Mesenchymal stem cell (in vitro differentiated cells and primary cell): ENCODE results near the gene TRAK2.

ENCODE experiments used
- DNase-seq: peaks from one replicate; pipeline ENCODE4 v3.0.0-alpha.2; 2013
- H2AFZ ChIP-seq: one replicate; pipeline ENCODE4 v1.6.1; 2013; ENCODE audit warnings: low read depth, mild to moderate bottlenecking, control low read depth, inconsistent platforms, low read length, moderate library complexity
- H2AK5ac ChIP-seq: 2 replicates; pipeline ENCODE4 v1.6.1; 2013; ENCODE audit warnings: low read length, moderate library complexity, mild to moderate bottlenecking, inconsistent platforms; ENCODE audit not compliant: severe bottlenecking
- H2BK120ac ChIP-seq: one replicate; pipeline ENCODE4 v1.6.1; 2013; ENCODE audit warnings: low read depth, mild to moderate bottlenecking, inconsistent platforms, low read length, moderate library complexity
- H2BK12ac ChIP-seq, 2 experiments: one replicate each; pipeline ENCODE4 v1.6.1; 2013; ENCODE audit warnings: inconsistent platforms in 2 of 2, low read length in 2 of 2, mild to moderate bottlenecking in 2 of 2, moderate library complexity in 2 of 2, control low read depth in 1 of 2
- H2BK15ac ChIP-seq: one replicate; pipeline ENCODE4 v1.6.1; 2013; ENCODE audit warnings: mild to moderate bottlenecking, low read depth, inconsistent platforms; ENCODE audit not compliant: poor library complexity, severe bottlenecking
- H2BK5ac ChIP-seq: 2 replicates; pipeline ENCODE4 v1.6.1; 2013; ENCODE audit warnings: low read depth, mild to moderate bottlenecking, low read length, control low read depth, inconsistent platforms; ENCODE audit not compliant: poor library complexity, severe bottlenecking
- H3K14ac ChIP-seq, 2 experiments: one replicate each; pipeline ENCODE4 v1.6.1; 2013; ENCODE audit warnings: inconsistent platforms in 2 of 2, low read length in 2 of 2, control low read depth in 1 of 2, mild to moderate bottlenecking in 1 of 2, moderate library complexity in 1 of 2
- H3K18ac ChIP-seq, 2 experiments: one replicate each; pipeline ENCODE4 v1.6.1; 2013; ENCODE audit warnings: inconsistent platforms in 2 of 2, low read length in 2 of 2, control low read depth in 1 of 2, low read depth in 1 of 2, mild to moderate bottlenecking in 1 of 2
- H3K23ac ChIP-seq, 2 experiments: one replicate each; pipeline ENCODE4 v1.6.1; 2013; ENCODE audit warnings: inconsistent platforms in 2 of 2, low read length in 2 of 2, mild to moderate bottlenecking in 2 of 2, moderate library complexity in 2 of 2, control low read depth in 1 of 2
- H3K27ac ChIP-seq: 2 replicates; pipeline ENCODE4 v1.5.1; 2013; ENCODE audit warnings: mild to moderate bottlenecking, moderate library complexity, low read length, control low read depth, inconsistent platforms; ENCODE audit not compliant: poor library complexity, severe bottlenecking
- H3K27me3 ChIP-seq, 2 experiments: 2 replicates each; pipeline versions ENCODE4 v1.6.1 to v1.7.0; 2013; ENCODE audit warnings: low read length in 2 of 2, mild to moderate bottlenecking in 2 of 2, moderate library complexity in 2 of 2, control low read depth in 1 of 2, inconsistent platforms in 1 of 2; ENCODE audit not compliant: control insufficient read depth in 1 of 2, insufficient read depth in 1 of 2
- H3K36me3 ChIP-seq, 2 experiments: 2 replicates each; pipeline versions ENCODE4 v1.6.1 to v1.7.0; 2013; ENCODE audit warnings: low read length in 2 of 2, control low read depth in 1 of 2, inconsistent platforms in 1 of 2, low read depth in 1 of 2, mild to moderate bottlenecking in 1 of 2; ENCODE audit not compliant: insufficient read depth in 2 of 2, control insufficient read depth in 1 of 2
- H3K4ac ChIP-seq, 2 experiments: one replicate each; pipeline ENCODE4 v1.6.1; 2013; ENCODE audit warnings: inconsistent platforms in 2 of 2, low read length in 2 of 2, mild to moderate bottlenecking in 2 of 2, moderate library complexity in 2 of 2, control low read depth in 1 of 2, low read depth in 1 of 2
- H3K4me1 ChIP-seq: 2 replicates; pipeline ENCODE4 v1.6.1; 2013; ENCODE audit warnings: low read depth, low read length, control low read depth; ENCODE audit not compliant: control insufficient read depth, insufficient read depth
- H3K4me2 ChIP-seq: 2 replicates; pipeline ENCODE4 v1.6.1; 2013; ENCODE audit warnings: low read length, mild to moderate bottlenecking, inconsistent platforms; ENCODE audit not compliant: poor library complexity, severe bottlenecking
- H3K4me3 ChIP-seq, 2 experiments: 2 replicates each; pipeline versions ENCODE4 v1.5.1 to v1.7.0; 2013; ENCODE audit warnings: low read length in 2 of 2, mild to moderate bottlenecking in 2 of 2, control low read depth in 1 of 2, low read depth in 1 of 2; ENCODE audit not compliant: insufficient read depth in 1 of 2
- H3K79me1 ChIP-seq: replicated peaks from 2 replicates; pipeline ENCODE4 v1.6.1; 2013; ENCODE audit warnings: mild to moderate bottlenecking, control low read depth, low read length, inconsistent platforms; ENCODE audit not compliant: poor library complexity, severe bottlenecking
- H3K9ac ChIP-seq: 2 replicates; pipeline ENCODE4 v1.7.0; 2013; ENCODE audit warnings: mild to moderate bottlenecking, low read length, moderate library complexity
- H3K9me3 ChIP-seq: 2 replicates; pipeline ENCODE4 v1.7.0; 2013; ENCODE audit warnings: mild to moderate bottlenecking, low read length; ENCODE audit not compliant: control insufficient read depth
- H4K8ac ChIP-seq: one replicate; pipeline ENCODE4 v1.6.1; 2013; ENCODE audit warnings: inconsistent platforms, mild to moderate bottlenecking, low read length, moderate library complexity
- H4K91ac ChIP-seq: one replicate; pipeline ENCODE4 v1.6.1; 2013; ENCODE audit warnings: mild to moderate bottlenecking, low read length, inconsistent platforms
- WGBS: methylation state at CpG from one replicate; pipeline ENCODE4 v1.1.7; 2013; ENCODE audit warnings: mixed read lengths; 5-methylcytosine and 5-hydroxymethylcytosine counted together

Gene TRAK2

DNA sequence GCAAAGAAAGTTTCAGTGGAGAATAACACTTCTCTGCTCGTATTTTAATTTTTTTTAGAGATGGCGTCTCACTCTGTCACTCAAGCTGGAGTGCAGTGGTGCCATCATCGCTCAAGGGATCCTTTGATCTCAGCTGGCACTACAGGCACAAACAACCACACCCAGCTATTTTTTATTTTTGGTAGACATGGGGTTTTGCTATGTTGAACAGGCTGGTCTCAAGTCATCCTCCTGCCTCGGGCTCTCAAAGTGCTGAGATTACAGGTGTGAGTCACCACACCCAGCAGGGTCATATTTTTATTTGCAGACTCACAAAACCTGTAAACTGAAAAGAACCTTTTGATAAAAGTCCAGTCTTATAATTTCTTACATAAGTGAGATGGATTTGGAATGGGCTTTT is 2.6 kb downstream of the TRAK2 start:
- Histone ChIP-seq H3K79me1 (peaks cover 24% of the 10 kb centered on the region), H3K9ac (no peak overlapping the region), H3K23ac (no peak overlapping the region), H3K18ac (no peak overlapping the region), H3K27me3 (no peaks in the 10 kb centered on the region), H2AK5ac (no peak overlapping the region), H3K4me2 (no peak overlapping the region), H3K4me3 (no peak overlapping the region), H2AFZ (no peak overlapping the region), H3K36me3 (peaks cover 0 to 26% of the 10 kb centered on the region in 2 experiments), H2BK5ac (no peak overlapping the region), H2BK15ac (no peak overlapping the region), H3K4ac (no peak overlapping the region), H3K27ac (no peak overlapping the region), H3K14ac (no peak overlapping the region), H2BK120ac (no peak overlapping the region), H3K9me3 (no peaks in the 10 kb centered on the region), H3K4me1 (peaks cover 3% of the 10 kb centered on the region), H2BK12ac (no peak overlapping the region), H4K8ac (no peak overlapping the region), H4K91ac (no peak overlapping the region)
- DNase-seq = no peak
- WGBS = 100% methylated on average over 3 of the region's 4 CpGs

DNA sequence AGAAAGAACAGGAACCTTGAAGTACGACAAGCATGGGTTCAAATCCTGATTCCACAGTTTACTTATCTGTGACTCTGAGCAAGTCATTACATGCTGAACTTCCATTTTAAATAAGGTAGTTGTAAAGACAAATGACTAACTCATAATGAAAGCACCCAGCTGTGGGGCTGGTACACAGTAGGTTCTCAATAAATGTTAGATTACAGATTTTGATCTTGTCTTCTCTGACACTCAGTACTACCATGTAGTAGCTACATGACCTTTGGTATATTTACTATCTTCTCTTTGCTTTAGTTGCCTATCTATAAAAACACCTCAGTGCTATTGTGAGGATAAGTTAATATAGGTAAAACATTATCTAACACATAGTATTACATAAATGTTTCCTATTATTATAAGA is 3.2 kb downstream of the TRAK2 start:
- no peak overlapping the region for H4K8ac ChIP-seq
- H3K23ac ChIP-seq = no peak overlapping the region
- H3K4me2 ChIP-seq = no peak overlapping the region
- H2BK5ac ChIP-seq = no peak overlapping the region
- H4K91ac ChIP-seq = no peak overlapping the region
- H3K18ac ChIP-seq = no peak overlapping the region
- WGBS = no CpG with 5 or more reads among the region's 1 CpG
- no peak overlapping the region for H3K27ac ChIP-seq
- peaks cover 1% of the 10 kb centered on the region for H3K4me1 ChIP-seq
- no peaks in the 10 kb centered on the region for H3K27me3 ChIP-seq
- H3K9me3 ChIP-seq = no peaks in the 10 kb centered on the region
- no peak overlapping the region for H3K4me3 ChIP-seq
- H2BK12ac ChIP-seq = no peak overlapping the region
- H3K4ac ChIP-seq = no peak overlapping the region
- no peak overlapping the region for H2AFZ ChIP-seq
- no peak for DNase-seq
- H3K9ac ChIP-seq = no peak overlapping the region
- H3K14ac ChIP-seq = no peak overlapping the region
- no peak overlapping the region for H2AK5ac ChIP-seq
- H3K36me3 ChIP-seq = peaks cover 0 to 26% of the 10 kb centered on the region in 2 experiments
- no peak overlapping the region for H2BK15ac ChIP-seq
- H3K79me1 ChIP-seq = peaks cover 27% of the 10 kb centered on the region
- H2BK120ac ChIP-seq = no peak overlapping the region

DNA sequence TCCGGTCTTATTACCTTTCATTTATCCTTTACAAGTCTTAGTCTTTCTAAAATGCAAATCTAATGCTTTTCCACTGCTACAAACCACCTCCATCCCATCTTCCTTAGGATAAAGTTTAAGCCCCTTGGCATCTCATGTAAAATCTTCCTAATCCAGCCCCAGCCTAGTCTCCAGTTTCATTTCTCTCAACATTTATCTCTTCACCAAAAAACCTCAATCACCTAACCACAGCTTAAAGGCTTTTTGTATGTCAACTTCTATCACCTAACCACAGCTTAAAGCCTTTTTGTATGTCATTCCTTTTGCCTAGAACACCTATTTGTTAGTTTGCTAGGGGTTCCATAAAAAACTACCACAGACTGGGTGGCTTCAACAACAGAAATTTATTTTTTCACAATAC is 4.2 kb downstream of the TRAK2 start:
- no peak overlapping the region for H3K4ac ChIP-seq
- H2BK5ac ChIP-seq = no peak overlapping the region
- no peak overlapping the region for H3K27ac ChIP-seq
- peaks cover 31% of the 10 kb centered on the region for H3K79me1 ChIP-seq
- peaks cover 1% of the 10 kb centered on the region for H3K4me1 ChIP-seq
- 94% methylated on average over 1 of the region's 1 CpG for WGBS
- no peak overlapping the region for H3K9ac ChIP-seq
- H2BK12ac ChIP-seq = no peak overlapping the region
- no peak overlapping the region for H4K91ac ChIP-seq
- no peaks in the 10 kb centered on the region for H3K9me3 ChIP-seq
- H3K4me3 ChIP-seq = no peak overlapping the region
- no peak overlapping the region for H3K14ac ChIP-seq
- no peak overlapping the region for H2BK120ac ChIP-seq
- no peak overlapping the region for H2BK15ac ChIP-seq
- H2AFZ ChIP-seq = no peak overlapping the region
- no peak overlapping the region for H3K23ac ChIP-seq
- no peaks in the 10 kb centered on the region for H3K27me3 ChIP-seq
- H3K18ac ChIP-seq = no peak overlapping the region
- no peak overlapping the region for H2AK5ac ChIP-seq
- H4K8ac ChIP-seq = no peak overlapping the region
- DNase-seq = no peak
- no peak overlapping the region for H3K4me2 ChIP-seq
- peaks cover 0 to 26% of the 10 kb centered on the region in 2 experiments for H3K36me3 ChIP-seq

DNA sequence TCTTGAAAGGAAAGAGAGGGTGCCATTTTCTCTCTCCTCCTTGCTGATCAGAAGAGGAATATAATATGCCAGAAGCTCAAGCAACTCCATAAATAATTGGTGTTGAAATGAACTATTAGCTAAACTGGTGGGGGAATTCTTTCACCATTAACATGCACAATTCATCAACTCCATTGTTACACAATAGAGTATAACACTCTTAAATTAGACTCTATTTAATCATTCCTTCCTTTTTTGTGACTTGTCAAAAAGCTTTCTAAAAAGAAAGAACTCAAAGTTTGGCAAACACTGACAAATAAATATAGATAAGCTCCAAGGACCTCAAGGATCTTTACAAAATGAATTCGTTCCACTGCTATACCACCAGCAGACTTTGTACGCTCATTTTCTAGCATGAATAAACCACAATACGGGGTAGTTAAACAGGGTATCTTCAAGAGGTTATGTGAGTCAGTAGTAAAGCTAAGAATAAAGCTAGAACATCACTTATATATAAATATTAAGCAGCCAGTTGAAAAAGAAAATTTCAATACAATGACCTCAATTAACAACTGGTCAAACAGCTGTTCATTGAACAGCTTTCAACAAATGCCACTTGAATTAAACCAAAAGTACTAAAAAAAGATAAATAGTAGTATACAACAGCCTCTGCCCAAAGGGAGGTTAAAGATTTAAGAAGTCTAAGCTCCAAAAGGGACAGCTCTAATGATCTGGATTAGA is 6.4 kb downstream of the TRAK2 start:
- no peak overlapping the region for H3K9ac ChIP-seq
- no peak overlapping the region for H2AK5ac ChIP-seq
- H3K27ac ChIP-seq = no peak overlapping the region
- H2BK15ac ChIP-seq = no peak overlapping the region
- peaks cover 0 to 26% of the 10 kb centered on the region in 2 experiments for H3K36me3 ChIP-seq
- H3K14ac ChIP-seq = no peak overlapping the region
- no peak overlapping the region for H2BK120ac ChIP-seq
- no peak overlapping the region for H2AFZ ChIP-seq
- H3K4me1 ChIP-seq = peaks cover 1% of the 10 kb centered on the region
- H2BK5ac ChIP-seq = no peak overlapping the region
- H3K4ac ChIP-seq = no peak overlapping the region
- H3K9me3 ChIP-seq = no peaks in the 10 kb centered on the region
- no peak overlapping the region for H3K4me2 ChIP-seq
- H4K91ac ChIP-seq = no peak overlapping the region
- no CpG with 5 or more reads among the region's 3 CpGs for WGBS
- H3K27me3 ChIP-seq = no peaks in the 10 kb centered on the region
- H3K79me1 ChIP-seq = peaks cover 35% of the 10 kb centered on the region
- H3K23ac ChIP-seq = no peak overlapping the region
- no peak overlapping the region for H4K8ac ChIP-seq
- H2BK12ac ChIP-seq = no peak overlapping the region
- DNase-seq = no peak
- no peak overlapping the region for H3K4me3 ChIP-seq
- no peak overlapping the region for H3K18ac ChIP-seq
